CD4-positive, alpha-beta T cell treated with Interleukin-17A for 4 hours (primary cell): ENCODE measurements around the gene GALNT18.
"Not testable (repeated sequence)": the region's sequence is repeated elsewhere in the genome, so short reads cannot be mapped to it uniquely, and the experiment has no call there.

ENCODE experiments used
- DNase-seq: peaks from one replicate; pipeline ENCODE4 v3.0.0-alpha.2; 2020; ENCODE audit warnings: mixed read lengths

Gene GALNT18

DNA sequence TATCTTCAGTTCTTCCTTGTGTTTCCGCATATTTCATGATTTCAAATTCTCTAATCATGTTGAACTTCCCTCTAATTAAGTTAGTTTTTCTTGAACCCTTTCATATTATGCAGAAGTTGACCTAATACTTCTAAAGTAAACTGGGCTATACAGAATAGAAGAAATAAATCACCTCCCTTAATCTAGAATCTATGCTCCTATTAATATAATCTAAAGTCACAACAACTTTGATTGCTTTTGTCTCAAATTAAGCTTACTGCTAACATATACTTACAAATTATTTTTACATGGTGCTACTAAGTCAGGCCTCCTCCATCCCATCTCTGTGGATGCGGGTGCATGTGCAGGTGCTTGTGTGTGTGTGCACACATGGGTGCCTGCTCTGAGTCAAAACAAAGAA is 241.5 kb downstream of the GALNT18 start:
- DNase-seq: no peak

DNA sequence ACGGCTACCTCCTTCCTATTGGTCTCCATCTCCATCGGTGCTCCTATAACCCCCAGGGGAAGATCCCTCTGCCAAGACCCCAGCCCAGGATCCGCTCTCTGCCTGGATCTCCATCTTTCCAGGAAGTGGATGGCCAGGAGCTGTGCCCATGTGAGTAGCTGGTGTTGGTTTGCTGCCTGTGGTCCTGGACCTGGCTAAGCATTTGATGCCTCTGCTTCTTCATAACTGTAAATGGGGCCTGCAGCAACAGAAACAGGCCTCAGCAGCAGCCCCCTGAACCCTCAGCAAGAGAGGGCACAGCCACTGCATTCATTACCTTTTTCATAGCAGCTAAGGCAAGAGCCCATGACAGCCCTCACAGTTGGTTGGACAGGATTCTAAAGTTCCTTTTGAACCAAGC is 242.1 kb downstream of the GALNT18 start:
- no peak for DNase-seq

DNA sequence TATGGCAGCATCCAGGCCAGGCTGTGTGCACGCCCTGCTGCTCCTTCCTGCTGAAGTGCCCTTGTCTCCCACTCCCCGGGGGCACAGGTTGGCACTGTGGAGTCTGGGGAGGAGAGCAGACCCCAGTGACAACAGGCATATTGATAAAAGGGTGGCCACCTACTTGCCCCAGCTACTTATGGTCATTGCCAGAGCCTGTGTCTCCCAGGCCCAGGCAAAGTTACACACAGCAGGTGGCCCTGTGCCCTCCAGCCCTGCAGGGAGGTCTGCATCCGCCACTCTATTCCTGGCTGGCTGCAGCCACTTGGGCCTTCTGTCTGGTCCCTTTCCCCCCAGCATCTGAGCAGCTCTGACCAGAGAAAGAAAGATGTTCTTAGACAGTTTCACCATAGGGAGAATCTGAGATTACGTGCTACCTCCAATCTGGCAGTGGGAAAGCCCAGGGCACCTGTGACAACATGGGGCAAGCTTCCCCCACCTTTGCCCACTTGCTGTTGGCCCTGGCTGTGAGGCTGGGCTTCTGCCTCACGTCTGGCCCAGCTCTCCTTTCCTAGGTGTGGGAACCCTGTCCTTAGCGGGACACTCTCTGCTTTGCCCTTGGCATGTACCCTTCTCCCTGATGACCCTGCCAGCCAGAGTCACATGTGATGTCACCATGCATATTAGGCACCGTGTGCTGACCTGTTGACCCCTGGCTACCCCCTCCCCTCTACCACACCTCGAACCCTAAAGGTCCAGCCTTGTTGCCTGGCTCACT is 243.4 kb downstream of the GALNT18 start:
- DNase-seq: no peak

DNA sequence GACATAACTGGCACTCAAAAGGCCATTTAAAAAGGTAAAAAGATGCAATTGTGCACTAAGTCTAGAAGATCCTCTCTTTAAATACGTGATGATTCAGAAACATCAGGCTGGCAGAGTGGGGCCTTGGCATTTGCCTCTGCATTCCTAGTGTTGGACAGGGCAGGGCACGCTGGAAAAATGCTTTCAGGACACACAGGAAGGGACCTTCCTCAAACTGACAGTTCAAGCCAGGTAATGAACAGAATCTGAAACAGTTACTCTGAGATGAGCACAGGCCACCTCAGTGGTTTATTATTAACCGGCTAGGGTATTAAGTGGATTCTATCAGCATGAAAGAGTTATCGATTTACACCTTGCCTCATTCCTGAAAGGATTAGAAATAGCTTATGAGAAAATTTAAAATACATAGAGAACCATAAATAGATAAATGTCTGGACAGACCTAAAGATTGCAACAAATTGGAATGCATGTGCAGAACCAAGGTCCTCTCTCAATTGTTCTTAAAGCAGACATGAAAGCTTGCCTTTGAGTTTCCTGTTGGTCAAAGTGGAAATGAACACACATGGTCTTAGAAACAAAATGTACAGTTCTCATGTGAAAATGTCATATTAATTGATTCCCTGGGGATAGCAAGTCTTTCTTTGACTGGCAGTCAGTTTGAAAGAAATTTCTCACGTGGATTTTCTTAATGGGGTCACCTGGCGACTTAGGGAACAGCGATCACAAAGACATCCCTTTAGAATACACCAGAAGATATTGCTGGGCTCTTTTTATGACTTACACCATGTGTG is 247.3 kb downstream of the GALNT18 start:
- no peak for DNase-seq

DNA sequence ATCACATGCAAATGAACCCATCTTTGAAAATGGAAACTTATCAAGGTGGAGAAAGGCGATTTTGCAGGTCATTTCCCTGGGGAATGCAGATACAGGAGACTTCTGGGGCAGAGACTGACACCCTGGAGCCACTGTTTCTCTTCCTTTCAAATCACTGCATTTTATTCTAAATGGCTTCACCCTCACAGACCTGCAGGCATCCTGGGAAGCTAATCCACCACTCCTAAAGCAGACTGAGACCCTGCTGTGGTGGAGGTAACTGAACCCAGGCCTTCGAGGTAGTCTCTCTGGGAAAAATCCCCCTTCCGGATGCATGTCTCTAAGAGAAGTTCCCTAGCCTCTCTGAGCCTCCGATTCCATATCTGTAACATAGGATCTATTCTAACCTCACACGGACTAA is 247.9 kb downstream of the GALNT18 start:
- no peak for DNase-seq

DNA sequence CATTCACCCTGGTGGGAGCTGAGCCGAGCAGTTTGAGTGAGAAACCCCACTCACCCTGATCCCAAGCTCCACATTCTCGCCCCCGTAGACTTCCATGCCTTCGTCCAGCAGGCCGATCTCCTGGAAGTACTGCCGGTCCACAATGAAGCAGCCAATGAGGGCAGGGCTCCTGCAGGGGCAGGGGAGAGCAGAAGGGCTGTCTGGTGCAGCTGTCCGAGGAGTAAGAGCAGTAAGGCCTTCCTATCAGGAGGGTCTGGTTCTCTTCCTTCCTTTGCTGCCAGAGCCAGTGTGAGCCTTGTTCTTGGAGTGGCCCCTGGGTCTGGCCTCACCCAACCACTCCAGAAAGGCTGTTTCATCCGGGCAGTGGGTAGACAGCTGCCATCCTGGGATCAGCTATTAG is 249.3 kb downstream of the GALNT18 start:
- DNase-seq: no peak

DNA sequence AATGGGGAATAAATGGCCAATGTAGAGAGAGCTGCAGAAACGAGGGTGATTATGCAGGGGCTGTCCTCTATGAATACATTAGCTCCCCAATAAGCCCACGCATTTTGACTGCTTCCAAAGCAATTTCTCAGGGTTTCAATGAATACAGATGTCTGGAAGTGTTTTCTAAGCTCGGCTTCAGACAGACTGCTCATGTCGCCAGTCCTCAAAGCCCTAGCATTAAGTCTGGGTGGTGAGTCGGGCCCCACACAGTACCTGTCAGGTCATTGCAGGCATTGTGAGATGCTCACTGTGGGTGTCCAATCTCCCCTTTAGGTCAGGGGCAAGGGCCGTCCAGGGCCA is 250.9 kb downstream of the GALNT18 start:
- DNase-seq: no peak

DNA sequence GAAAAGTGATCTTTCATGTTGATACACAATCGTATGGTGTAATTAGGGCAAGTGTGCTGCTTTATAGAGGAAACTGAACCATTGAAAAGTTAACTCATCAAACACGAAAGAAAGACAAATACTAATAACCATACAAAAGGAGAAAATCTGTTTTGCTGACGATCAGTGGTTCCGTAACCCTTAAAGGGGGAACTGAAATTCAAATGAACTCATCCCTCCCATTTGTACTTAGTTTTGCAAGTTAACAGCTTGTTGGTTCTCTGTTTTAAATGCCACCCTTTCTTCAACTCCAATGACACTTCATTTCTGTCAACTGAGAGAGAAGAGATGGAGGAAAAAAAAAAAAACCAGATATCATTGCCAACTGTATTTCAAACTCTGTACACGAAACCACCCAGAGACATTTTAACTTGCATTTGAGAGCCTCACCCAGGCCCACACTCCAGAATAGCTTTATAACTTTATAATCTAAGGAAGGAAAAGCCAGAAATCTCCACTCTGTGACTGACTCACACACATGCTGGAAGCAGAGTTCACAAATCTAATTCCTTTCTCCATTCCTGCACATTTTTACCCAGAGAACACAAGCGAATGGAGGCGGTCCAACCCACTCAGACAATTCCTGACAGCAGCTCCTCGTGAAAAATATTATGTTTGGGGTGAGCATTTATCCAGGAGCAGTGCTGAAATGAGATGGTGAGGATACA is 251.4 kb downstream of the GALNT18 start:
- DNase-seq: no peak

DNA sequence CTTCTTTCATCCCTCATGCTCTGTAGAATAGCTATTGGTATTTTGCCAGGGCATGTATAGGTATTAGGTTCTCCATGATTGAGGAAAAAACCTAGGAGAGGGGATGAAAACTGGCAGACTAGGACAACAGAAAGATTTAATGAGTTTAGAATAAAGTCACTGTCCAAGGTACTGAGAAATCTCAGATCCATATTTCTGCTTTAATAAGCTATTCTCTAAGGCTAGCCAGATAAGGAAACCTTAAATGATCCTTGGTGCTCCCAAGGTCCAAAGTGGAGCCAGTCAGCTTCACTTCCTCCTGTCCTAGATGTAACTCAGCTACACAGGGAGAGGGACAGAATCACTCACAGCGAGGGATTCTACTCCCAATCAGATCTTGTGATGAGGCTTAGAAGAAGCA is 255.0 kb downstream of the GALNT18 start:
- DNase-seq: no peak

DNA sequence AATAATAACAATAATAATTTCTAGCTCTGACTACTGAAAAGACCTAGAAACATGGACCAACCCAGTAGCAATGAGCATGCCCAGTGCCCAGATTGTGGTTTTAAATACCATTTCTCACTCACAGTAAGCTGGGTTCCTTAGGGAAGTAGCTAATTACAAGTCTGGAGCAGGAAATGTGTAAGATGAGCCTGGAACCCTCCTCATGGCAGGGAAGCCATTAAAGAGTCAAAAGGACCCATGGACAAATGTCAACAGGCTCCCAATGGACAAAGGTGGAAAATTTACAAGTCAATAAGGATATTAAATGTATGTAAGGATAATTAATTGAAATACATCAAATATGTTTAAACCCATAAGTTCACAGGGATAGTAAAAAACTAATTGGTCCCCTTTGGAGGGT is 258.1 kb downstream of the GALNT18 start:
- DNase-seq: no peak

DNA sequence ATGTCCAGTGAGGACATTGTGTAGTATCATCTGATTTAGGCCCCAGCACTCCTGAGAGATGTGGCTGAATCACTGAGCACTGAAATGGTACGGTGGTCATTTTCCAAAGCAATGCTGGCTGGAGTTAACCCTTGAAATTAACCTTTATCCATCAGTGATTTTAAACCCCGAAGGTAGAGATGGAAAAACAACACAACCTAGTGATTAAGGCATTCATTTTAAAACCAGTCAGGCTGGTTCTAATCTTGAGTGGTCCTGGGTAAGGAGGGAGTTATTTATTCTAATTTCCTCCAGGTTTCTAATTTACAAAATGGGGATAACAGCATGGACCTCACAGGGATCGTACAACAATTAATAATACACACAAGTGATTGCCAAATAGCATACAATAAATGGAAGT is 262.2 kb downstream of the GALNT18 start:
- DNase-seq: no peak

DNA sequence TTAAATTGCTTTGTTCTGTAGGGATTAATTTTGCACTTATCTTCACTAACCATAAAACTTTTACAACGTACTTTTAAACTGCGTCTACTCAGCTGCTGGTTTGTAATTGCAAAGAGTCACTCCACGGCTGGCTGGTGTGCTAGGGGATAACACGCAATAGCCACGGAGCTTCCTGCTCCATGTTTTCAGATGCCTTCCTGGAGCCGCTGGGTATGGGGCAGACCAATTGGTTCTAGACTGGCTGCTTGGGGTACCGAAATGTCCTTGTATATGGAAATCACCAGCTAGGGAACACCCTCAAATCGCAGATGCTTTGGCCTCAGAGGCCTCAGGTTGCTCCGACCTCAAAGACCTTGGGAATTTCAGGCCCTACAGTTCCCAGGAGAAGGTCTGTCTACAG is 265.0 kb downstream of the GALNT18 start:
- DNase-seq: no peak

DNA sequence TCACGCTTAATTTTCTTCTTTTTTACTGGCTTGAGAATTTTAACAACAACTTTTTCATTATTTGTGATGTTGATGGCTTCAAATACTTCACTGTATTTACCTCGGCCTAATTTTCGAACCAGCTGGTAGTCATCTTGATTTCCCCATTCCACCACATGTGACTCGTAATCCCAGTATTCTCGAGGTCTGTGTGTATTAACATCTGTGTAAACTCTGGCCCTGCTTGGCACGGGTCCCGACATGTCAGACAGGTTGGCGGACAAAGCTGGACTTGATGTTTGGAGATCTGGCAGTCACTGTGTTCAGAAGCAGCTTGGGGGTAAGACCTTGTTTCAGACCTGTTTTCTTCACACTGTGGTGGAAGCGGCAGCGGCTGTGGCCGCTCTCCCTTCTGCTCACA is 268.9 kb downstream of the GALNT18 start, which contains the start of gene CSNK2A3:
CSNK2A3 (minus strand) TSS at position 373 of the 400 bp plus-strand sequence; CDS start at position 242, 131 bp downstream.
- DNase-seq: not testable (repeated sequence)

DNA sequence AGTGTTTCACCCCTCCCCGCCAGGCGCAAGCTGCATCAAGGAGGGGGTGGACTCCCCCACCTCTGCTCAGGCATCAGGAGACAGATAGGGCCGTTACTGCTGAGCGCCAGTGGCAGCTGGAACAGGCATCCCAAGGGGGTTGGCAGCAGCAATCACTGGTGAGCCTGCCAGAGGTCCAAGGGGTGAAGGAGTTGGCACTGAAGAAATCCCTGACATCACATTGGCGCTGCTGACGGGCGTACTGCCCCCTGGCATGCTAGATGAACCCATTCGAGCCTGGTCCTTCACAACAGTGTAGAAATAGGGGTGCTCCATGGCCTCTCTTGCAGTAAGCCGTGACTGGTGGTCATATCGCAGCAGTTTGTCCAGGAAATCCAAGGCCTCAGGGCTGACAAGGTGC is 270.0 kb downstream of the GALNT18 start:
- not testable (repeated sequence) for DNase-seq

DNA sequence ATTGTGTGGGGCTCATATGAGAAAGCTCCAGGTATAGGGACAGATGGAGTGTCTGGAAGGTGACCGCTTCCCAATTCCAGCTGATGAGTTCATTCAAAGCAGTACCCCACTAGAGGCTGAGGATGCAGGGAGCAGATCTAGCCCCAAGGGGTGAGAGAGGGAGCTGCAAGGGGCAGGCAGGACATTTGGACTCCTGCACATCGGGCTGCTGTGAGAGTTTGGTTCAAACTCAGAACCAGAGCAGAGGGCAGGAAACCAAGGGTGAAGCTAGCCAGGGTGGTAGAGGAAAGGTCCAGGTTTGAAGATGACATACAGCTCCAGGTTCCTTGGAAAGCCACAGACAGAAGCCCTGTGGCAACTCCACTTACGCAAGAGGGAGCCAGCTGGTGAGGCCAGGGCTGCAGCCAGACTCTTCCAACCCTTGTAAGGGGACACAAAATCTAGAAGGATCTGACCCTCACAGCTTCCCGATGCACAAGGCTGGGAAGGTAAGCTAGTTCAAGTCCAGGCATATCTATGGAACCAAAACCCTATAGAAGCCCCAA is 270.7 kb downstream of the GALNT18 start:
- no peak for DNase-seq

DNA sequence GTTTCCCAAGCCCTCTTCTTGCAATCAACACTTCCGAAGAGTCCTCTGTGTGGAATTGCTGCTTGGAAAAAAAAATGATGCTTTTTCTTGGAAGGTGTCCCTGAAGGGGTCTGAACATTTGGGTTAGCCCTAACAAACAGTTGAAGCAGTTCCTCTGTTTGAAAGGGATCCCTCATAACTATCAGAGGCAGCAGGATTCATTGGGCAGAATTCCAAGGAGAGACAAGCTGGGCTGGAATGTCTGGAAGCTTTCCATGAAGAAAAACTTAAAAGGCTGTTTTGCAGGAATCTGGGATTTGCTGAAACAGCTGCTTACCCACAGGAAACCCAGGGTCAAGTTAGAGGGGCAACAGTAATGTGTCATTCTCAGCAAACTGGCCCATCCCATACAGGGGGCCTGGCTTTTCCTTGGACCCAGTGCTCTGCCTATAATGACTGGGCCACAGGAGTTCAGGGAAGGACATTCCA is 271.9 kb downstream of the GALNT18 start:
- DNase-seq: no peak

DNA sequence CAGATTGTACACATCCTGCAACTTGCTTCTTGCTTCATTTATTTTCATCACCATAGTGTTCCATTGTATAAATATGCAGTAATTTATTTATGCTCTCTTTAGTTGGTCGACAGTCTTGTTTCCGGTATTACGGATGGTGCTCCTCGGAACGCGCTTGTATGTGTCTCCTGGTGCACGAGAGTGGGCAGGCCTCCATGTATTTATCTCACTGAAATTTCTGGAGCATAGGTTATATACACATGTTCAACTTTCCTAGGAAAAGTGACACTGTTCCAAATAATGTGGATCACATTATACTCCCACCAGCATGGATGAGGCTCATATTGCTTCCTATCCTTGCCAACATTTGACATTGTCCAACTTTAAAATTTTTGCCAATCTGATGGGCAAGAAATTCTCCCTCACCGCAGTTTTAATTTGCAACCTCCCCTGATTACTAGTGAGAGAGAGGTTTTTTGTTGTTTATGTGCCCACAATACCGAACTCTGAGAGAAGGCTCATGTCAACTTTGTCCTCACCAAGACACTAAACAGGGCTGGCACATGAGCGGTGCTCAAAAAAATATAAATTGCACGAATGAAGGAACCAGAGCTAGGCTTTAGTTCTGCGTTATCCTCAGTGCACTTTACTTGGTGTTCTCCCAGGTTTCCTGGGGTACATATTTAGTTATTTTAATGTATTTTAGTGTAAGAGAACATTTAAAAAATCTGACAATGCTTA is 272.5 kb downstream of the GALNT18 start:
- DNase-seq: no peak

DNA sequence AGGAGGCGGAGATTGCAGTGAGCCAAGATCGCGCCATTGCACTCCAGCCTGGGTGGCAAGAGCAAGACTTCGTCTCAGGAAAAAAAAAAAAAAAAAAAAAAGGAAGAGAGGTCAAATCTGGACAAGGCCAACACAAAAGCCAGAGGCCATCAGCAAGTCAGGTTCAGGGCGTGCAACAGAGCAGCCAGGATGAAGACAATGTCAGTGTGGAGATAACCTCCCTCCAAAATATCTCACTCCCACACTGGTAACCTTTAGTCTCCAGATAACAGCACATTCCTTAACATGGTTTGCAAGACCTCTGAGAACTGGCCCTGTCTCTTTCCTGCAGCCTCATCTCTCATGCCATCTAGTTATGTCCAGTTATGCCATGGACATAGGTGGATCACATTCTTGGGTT is 273.5 kb downstream of the GALNT18 start:
- DNase-seq: no peak

DNA sequence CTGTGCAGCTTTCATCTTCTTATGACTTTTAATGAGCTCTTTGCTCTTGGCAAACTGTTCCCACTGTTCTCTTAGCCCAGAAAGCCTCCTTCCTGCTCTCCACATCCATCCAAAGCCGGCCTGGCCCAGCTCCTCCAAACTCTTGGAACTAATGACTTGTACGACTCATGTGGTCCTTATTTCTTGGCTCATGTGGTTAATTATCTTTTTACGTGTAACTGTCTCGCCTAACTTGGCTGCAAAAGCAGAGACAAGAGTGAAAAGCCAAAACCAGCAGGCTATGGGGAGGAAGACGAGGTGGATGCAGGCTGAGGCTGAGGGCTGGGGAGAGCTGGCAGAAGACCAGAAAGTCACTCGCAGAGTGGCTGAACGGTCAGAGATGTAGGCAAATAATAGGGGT is 274.2 kb downstream of the GALNT18 start:
- DNase-seq: no peak

DNA sequence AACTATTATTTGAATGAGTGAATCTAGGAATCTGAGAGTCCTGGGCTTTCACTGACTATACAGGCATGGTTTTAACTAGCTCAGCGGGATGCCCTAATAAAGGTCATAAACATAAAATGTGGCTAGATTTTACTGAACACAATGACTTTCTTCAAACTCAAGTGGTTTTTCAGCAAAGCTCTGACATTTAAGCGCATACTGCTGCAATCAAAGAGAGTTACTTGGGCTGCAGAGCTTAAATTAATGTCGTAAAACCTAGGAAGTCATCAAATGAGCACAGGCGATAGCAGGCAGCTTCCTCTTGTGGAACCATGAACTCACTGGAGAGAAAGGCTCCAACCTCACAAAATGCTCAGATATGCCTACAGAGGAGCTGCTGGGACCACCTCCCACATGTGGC is 275.5 kb downstream of the GALNT18 start:
- no peak for DNase-seq

DNA sequence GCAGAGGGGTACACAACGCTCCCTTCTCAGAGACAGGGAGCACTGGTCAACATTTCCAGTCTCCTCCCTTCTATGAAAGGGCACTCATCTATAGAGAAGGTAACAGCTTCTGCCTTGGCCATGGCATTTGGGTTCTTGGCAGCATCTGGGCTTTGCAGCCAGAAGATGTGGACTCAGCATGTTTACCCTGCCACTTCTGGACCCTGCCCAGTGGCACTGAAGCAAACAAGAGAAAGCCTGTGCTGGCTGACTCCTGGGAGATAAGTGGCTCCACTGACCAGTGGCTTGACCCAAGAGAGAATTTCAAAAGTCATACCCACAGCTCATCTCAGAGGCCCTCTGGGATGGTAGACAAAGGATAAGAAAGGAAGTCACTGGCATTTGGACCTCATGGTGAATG is 276.7 kb downstream of the GALNT18 start:
- no peak for DNase-seq

DNA sequence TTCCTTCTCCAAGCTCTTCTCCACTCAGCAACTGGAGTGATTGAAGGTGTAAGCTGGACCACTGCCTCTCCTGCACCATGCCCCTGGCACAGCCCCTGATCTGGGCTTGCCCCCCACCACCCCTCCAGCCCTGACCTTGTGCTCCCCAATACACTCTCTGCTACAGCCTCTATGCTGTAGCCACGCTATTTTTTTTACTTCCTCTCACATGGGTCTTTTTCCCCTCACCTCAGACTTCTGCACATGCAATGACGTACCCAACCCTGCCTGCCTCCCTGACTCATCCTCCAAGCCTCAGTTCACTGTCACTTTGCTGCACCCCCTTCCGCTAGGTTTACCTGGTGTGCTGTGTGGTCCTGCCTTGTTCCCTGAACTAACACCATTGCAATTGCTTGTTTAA is 277.8 kb downstream of the GALNT18 start:
- DNase-seq: no peak

DNA sequence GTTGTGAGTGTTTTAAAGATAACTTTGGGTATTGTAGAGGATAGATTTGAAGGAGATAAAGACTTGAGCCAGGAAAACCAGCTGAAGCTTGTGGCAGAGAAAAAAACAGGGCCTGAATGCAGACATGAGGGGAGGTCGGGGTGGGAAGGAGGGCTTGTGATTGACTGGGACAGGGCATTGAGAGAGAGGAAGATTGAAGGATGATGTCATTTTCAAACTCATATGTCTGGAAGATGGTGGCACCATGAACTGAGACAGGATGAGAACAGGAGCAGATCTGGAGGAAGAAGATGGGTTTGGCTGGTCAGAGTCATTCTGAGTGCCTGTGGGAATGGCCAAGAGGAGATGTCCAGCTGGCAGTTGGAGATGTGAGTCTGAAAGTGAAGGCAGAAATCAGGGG is 283.5 kb downstream of the GALNT18 start:
- DNase-seq: no peak
